ENCODE results near the gene CRKL.
"Not testable (repeated sequence)": the region's sequence is repeated elsewhere in the genome, so short reads cannot be mapped to it uniquely, and the experiment has no call there.

The CRKL gene

DNA sequence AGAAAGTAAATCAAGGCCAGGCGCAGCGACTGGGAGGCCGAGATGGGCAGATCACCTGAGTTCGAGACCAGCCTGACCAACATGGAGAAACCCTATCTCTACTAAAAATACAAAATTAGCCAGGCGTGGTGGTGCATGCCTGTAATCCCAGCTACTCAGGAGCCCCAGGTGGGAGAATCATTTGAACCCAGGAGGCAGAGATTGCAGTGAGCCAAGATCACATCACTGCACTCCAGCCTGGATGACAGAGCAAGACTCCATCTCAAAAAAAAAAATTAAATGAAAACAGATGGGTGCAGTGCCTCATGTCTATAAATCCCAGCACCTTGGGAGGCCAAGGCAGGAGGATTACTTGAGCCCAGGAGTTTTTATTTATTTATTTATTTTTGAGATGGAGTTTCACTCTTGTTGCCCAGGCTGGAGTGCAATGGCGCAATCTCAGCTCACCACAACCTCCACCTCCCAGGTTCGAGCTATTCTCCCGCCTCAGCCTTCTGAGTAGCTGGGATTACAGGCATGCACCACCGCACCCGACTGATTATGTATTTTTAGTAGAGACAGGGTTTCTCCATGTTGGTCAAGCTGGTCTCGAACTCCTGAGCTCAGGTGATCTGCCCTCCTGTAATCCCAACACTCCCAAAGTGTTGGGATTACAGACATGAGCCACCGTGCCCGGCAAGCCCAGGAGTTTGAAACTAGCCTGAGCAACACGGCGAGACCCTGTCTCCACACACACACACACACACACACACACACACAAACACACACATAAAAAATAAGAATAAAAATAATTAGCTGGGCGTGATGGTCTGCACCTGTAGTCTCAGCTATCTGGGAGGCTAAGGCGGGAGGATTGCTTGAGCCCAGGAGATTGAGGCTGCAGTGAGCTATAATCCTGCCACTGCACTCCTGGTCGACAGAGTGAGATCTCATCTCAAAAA is 15.8 kb upstream of the CRKL start:
- not testable (repeated sequence) for DNase-seq (ENCODE audit: low read depth in 2 of 2)

DNA sequence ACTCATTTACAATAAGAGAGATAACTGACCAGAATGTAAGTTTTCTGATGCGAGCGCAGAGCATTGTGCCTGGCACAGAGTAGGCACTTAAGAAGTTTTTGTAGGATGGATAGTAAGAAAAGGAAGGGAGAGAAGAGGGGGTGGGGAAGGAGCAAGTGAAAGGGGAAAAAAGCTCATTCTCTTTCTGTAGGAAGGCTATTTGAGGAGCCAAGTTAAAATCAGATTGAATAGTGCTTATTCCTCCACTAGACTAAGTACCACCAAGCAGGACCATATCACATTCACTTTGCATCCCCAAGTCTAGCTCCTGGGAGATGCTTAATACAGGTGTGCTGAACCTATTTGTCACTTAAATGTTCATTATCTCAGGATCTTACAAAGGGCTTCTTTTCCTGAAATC is 14.1 kb upstream of the CRKL start:
- no peak for DNase-seq (ENCODE audit: low read depth in 2 of 2)

DNA sequence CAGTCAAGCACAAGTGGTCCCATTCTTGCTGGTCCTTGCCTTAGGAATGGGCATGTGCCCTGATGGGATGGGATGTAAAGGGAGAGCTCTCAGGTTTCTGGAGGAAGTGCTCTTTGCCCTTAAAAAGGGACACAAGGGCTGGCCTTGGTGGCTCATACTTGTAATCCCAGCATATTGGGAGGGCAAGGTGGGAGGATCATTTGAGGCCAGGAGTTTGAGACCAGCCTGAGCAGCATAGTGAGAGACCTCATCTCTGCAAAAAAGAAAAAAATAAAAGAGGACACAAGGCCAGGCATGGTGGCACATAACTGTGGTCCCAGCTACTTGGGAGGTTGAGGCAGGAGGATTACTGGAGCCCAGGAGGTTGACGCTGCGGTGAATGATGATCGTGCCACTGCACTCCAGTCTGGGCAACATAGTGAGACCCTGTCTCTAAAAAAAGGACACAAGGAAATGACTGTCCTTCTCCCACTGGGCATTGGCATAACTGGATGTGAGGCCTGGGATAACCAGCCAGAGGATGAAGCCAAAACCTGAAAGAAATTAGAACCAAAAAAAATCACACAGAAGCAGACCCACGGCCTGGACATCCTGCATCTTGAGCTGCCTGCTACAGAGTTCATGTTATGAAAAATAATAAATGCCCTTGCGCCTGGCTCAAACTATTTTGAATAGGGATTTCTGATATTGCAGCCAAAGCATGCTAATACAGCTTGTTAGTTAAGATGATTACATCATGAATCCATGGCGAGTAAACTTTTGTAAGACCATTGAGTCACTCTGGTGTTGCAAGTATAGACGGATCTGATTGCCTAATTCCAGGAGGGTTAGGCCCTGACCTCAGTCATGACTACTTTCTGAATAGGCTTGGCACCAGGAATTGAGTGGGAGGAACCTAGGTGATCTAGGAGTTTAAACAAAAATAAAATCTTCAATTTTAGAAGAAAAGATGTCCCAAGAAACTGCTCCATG is 12.9 kb upstream of the CRKL start:
- peak; percentile 78 to 82 for DNase-seq (ENCODE audit: low read depth in 2 of 2)

DNA sequence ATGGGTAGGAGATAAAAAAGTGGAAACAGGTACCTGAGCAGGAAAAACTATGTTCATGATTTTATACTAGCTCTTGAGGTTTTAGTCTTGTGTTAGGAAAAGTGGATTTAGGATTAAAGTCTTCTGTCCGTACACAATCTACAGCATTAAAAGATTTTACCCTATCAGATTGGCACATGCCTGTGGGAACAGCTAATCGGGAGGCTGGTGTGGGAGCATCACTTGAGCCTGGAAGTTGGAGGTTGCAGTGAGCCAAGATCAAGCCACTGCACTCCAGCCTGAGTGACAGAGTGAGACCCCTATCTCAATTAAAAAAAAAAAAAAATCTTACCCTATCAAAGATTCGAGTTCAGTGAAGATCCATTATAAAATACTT is 12.2 kb upstream of the CRKL start:
- DNase-seq (ENCODE audit: low read depth in 2 of 2), result no peak

DNA sequence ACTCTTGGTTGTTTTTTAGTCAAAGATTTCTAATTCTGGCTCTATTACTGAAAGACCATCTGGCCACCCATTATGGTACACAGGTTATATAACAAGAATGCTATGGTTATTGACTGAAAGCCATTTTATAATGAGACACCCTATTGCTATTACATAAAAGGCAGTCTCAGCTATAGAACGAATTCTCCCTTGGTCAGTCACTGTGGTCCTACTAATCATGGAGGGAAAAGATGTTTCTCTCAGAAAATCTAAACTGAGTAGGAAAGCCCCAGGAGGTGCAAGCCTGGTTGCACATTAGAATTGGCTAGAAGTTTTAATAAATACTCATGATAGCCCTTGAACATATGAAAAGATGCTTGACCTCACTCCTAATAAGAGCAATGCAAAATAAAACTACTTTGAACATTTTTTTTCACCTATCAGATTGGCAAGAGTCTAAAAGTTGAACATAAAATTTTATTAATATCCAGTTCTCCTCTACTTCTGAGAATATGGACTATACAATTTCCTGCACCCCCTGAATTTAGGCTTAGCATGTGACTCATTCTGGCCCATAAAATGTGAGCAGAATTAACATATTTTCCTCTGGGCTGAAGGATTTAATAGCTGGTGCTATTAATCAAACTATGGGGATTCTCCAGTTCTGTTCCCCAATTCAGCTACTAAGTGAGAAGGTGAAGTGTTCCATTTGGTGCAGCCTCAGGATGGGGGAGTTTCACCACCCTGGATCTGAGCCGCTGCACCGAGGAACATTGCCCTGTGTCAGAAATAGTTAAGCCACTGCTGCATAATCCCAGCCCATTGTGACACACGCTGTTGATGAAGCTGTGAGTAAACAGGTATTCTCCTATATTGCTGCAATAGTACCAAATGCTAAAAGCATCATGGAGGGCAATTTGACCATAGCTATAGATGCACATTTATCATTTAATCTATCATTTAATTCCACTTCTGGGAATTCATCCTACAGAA is 11.5 kb upstream of the CRKL start:
- DNase-seq (ENCODE audit: low read depth in 2 of 2), result no peak

DNA sequence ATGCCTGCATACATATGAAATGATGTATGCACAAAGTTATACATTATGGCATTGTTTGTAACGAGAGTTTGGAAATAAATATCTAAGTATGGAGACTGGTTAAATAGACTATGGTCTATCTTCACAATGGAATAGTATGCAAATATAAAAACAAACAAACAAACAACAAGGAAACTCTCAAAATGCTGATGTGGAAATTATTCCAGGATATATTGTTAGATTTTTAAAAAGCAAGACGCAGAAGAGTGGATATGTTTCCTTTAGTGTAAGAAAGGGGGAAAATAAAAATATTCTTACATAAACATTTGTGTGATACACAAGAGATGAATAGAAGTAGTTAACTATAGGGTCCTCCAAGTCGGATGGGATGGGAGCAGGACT is 10.8 kb upstream of the CRKL start:
- no peak for DNase-seq (ENCODE audit: low read depth in 2 of 2)

DNA sequence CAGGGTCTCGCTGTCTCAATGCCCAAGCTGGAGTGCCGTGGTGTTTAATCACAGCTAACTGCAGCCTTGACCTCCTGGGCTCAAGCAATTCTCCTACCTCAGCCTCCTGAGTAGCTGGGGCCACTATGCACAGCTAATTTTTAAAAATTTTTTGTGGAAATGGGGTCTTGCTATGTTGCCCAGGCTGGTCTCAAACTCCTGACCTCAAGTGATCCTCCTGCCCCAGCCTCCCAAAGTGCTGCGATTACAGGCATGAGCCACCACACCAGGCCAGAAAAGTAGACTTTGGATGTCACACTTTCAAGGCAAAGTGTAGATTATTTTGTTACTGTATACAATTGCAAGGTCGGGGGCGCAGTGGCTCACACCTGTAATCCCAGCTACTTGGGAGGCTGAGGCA is 8.5 kb upstream of the CRKL start:
- DNase-seq (ENCODE audit: low read depth in 2 of 2), result not testable (repeated sequence)

DNA sequence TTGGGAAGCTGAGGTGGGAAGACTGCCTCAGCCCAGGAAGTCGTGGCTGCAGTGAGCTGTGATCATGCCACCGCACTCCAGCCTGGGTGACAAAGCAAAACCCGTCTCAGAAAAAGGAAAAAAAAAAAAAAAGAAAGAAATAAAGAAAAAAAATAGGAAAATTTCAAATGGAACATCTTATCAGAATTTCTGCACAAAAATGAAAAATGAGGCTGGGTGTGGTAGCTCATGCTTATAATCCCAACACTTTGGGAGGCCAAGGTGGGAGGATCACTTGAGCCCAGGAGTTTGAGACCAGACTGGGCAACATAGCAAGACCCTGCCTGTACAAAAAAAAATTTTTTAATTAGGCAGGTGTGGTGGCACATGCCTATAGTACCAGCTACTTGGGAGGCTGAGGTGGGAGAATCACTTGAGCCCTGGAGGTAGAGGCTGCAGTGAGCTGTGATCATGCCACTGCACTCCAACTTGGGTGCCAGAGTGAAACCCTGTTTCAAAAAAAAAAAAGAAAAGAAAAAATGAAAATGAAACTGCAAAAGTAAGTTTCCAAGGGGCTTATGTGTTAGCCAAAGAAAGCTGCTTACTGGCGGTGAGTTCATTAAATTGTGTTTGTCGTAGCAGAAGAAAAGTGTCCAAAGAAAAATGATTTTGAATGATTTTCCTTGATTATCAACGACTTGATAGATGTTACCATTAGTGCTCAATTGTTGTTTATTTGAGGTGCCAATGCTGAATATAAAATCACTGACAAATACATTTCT is 7.5 kb upstream of the CRKL start:
- DNase-seq (ENCODE audit: low read depth in 2 of 2), result no peak

DNA sequence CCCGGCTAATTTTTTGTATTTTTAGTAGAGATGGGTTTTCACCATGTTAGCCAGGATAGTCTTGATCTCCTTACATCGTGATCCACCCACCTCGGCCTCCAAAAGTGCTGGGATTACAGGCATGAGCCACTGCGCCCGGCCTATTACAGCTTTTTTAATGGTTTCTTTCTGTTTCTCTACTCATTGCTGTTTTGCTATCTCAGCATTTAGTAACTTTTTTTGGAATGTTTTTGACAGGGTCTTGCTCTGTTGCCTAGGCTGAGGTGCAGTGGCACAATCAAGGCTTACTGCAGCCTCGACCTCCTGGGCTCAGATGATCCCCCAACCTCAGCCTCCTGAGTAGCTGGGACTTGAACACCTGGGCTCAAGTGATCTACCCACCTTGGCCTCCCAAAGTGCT is 4.7 kb upstream of the CRKL start:
- no peak for DNase-seq (ENCODE audit: low read depth in 2 of 2)

DNA sequence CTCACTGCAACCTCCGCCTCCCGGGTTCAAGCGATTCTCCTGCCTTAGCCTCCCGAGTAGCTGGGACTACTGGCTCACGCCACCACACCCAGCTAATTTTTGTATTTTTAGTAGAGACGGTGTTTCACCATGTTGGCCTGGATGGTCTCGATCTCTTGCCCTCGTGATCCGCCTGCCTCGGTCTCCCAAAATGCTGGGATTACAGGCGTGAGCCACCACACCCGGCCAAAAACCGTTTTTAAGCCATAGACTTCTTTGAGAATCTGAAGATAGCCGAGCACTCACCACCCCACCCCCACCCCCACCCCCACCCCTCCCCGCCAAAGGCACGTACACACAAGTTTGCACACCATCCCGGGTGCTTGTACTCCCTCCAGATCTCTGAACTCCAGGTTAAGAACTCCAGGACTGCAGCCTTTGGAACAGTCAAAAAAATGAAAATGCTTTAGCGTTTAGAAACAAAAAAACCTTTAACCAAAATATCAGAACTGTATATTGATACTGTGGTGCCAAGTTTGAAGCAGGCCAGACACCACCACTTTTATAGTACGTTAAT is 1.5 kb downstream of the CRKL start:
- no peak for DNase-seq (ENCODE audit: low read depth in 2 of 2)

DNA sequence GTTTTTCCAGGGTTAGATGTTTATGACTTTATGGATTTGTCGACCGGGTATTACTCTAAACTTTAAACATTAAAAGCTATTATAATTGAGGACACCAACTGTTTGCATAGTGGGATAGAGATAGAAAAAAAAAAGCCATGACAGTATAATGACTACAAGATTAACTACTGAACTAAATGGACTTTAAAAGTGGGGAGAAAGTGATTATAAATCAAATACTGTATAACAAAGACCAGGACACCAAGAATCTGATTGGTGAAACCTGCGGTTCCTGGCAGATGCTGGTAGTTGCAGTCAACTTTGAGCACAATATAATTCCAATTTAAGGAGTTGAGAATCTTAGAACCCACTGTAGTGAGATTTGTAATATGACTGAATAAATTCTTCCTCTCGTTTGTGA is 2.5 kb downstream of the CRKL start:
- no peak for DNase-seq (ENCODE audit: low read depth in 2 of 2)

DNA sequence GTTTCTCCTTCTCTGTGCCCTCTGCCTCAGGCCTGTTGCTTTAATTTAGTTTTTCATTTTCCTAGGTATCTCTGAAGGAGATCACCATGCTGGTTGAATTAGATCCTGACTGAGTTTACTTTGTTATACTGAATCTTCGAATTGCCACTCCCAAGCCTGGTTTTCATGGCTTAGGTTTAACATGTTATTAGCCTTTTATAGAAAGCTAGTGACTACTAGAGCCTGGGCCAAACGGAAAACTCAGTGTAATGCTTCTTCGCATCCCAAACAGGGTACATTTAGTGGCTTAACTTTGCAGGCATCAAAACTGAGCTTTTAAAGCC is 3.6 kb downstream of the CRKL start:
- DNase-seq (ENCODE audit: low read depth in 2 of 2), result no peak

DNA sequence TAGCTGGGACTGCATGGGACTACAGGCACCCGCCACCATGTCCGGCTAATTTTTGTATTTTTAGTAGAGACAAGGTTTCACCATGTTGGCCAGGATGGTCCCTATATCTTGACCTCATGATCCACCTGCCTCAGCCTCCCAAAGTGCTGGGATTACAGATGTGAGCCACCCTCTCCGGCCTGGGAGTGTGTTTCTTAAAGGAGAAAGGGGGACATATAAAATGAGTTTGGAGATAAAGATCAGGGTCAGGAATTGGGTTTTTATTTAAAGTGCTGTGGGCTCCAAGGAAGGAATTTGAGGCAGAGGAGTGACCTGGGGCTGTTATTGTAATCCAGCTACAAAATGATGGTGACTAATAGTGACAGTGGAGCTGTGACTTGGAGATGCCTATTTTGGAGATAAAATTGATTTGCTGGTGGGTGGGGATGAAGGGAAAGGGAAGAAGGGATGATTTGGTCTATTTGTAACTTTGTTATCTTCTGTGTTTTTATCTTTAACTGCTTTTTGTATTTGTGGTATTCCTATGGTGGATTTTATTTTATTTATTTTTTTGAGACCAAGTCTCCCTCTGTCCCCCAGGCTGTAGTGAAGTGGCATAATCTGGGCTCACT is 5.0 kb downstream of the CRKL start:
- DNase-seq (ENCODE audit: low read depth in 2 of 2), result no peak

DNA sequence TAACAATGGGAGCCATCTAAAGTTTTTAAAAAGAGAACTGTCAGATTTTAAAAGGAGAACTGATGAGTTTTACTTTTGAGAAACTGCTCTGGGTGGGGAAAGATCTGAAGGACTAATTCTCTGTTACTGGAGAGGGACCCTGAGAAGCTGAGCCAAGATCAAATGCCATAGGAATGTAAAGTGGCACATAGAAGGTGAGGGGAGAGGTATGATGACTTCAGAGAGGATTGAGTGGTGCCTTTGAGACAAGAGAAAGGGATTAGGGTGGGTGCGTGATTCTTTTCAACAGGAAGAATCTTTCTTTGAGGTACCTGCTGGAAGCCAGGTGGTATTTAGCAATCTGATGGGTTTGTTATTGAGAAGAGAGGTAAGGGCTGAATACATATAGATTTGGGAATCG is 9.0 kb downstream of the CRKL start:
- no peak for DNase-seq (ENCODE audit: low read depth in 2 of 2)

DNA sequence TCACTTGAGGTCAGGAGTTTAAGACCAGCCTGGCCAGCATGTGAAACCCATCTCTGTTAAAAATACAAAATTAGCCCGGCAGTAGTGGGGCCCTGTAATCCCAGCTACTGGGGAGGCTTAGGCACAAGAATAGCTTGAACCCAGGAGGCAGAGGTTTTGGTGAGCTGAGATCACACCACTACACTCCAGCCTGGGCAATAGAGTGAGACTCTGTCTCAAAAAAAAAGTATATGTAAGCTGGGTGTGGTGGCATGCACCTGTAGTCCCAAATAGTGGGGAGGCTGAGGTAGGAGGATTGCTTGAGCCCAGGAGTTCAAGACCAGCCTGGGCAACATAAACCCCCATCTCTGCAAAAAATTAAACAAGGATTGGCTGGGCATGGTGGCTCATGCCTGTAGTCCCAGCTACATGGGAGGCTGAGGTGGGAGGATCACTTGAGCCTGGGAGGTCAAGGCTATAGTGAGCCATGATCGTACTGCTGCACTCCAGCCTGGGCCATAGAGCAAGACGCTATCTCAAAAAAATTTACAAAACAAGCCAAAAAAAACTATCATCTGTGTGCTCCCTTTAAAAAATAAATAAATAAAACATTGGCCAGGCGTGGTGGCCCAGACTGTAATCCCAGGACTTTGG is 10.8 kb downstream of the CRKL start:
- no peak for DNase-seq (ENCODE audit: low read depth in 2 of 2)

DNA sequence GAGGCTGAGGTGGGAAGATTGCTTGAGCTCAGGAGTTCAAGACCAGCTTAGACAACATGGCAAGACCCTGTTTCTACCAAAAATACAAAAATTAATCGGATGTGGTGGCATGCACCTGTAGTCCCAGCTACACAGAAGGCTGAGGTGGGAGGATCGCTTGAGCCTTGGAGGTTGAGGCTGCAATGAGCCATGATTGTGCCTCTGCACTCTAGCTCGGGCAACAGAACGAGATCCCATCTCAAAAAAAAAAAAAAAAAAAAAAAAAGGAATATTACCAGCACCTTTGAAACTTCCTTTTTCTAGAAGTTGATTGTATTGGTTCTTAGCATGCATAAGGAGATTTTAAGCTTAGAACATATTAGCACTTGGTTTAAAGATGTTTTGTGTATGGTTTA is 11.4 kb downstream of the CRKL start:
- no peak for DNase-seq (ENCODE audit: low read depth in 2 of 2)

DNA sequence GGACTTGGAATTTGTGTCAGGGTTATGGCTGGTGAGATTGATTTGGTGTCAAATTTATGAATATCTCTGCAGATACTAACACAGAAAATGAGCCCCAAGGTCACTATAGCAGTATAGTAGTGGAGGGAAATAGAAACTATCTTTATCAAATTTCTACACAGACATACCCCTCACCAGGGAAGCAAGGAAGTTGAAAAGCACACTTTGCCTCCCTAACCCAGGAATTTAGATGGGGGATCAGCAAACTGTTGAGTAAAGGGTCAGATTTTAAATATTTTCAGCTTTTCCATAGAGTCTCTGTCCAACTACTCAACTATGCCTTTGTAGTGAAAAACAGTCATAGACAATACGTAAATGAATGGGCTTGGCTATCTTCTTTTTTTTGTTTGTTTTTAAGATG is 12.8 kb downstream of the CRKL start:
- no peak for DNase-seq (ENCODE audit: low read depth in 2 of 2)

DNA sequence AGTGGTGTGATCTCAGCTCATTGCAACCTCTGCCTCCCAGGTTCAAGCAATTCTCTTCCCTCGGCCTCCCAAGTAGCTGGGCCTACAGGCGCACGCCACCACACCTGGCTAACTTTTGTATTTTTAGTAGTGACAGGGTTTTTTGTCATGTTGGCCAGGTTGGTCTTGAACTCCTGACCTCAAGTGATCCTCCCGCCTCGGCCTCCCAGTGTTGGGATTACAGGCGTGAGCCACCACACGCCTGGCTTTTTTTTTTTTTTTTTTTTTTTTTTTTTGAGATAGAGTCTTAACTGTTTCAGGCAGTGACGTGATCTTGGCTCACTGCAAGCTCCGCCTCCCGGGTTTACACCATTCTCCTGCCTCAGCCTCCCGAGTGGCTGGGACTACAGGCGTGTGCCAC is 13.2 kb downstream of the CRKL start:
- DNase-seq (ENCODE audit: low read depth in 2 of 2), result not testable (repeated sequence)

DNA sequence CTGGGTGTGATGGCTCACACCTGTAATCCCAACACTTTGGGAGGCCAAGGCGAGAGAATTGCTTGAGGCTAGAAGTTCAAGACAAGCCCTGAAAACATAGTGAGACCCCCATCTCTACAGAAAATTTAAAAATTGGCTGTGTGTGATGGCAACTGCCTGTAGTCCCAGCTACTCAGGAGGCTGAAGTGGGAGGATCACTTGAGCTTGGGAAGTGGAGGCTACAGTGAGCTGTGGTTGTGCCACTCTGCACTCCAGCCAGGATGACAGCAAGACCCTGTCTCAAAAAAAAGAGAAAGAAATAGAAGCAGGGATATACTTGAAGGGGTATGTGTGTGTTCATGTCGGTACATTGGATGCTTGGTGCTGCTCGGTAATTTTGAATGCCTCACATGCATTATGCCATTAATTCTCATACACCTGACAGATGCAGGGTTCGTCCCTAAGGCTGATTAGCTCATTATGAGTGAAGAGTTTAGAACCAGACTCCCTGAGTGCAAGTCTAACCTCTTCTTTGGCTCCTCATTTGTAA is 14.0 kb downstream of the CRKL start:
- DNase-seq (ENCODE audit: low read depth in 2 of 2), result no peak
